Esophagus squamous epithelium (tissue), 4 donors: ENCODE results near the gene APP.

ENCODE experiments used
- POLR2A ChIP-seq, 4 donors: fragments of 450-650 bp; IDR thresholded peaks; one replicate each; pipeline ENCODE4 v1.6.1; 2017; ENCODE audit warnings: antibody characterized with exemption in 4 of 4, mild to moderate bottlenecking in 4 of 4, moderate library complexity in 3 of 4
- TF ChIP-seq, protein P1 (sequence below), 6 experiments: fragments of 450-650 bp in 4 of 6; fragments of 200-600 bp in 2 of 6; sonication (generic) in 2 of 6; IDR thresholded peaks; one replicate each; pipeline ENCODE4 v1.5.1; 2016 to 2019; ENCODE audit warnings: antibody characterized with exemption in 6 of 6, mild to moderate bottlenecking in 4 of 6, moderate library complexity in 4 of 6

DNA sequence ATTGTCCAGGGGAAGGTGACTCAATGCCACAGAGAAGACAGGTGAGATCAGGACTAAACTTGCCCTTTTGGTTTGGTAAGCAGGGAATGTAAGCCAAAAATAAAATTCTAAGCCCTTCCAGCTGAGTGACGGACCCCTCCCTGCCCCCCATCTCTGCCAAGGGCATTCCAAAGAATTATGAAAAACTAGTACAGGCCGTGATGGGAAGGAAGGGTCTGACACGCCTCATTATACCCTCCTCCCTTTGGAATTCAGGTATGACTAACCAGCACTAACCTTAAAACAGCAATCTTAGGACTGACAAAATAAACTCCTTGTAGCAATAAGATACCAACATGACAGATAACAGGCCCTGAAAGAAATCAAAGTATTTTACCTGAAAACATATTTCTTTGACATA, 336.2 kb downstream of the APP start:
- TF ChIP-seq, protein P1, sequence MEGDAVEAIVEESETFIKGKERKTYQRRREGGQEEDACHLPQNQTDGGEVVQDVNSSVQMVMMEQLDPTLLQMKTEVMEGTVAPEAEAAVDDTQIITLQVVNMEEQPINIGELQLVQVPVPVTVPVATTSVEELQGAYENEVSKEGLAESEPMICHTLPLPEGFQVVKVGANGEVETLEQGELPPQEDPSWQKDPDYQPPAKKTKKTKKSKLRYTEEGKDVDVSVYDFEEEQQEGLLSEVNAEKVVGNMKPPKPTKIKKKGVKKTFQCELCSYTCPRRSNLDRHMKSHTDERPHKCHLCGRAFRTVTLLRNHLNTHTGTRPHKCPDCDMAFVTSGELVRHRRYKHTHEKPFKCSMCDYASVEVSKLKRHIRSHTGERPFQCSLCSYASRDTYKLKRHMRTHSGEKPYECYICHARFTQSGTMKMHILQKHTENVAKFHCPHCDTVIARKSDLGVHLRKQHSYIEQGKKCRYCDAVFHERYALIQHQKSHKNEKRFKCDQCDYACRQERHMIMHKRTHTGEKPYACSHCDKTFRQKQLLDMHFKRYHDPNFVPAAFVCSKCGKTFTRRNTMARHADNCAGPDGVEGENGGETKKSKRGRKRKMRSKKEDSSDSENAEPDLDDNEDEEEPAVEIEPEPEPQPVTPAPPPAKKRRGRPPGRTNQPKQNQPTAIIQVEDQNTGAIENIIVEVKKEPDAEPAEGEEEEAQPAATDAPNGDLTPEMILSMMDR (IDR thresholded peaks at IDR 0.05) = no peak
- no peak for TF ChIP-seq POLR2A (IDR thresholded peaks at IDR 0.05)
